ENCODE results near the gene SORBS1. TPM values are rescaled to one million over a fixed set of nuclear protein-coding genes. Genes with fewer than 3 reads are reported as not detected.
A peak's percentile ranks its signal among the peaks of the same experiment; 100 is the strongest.

Gene SORBS1
- total RNA-seq, 1 donor from 2014 or later = 16.1 TPM

DNA sequence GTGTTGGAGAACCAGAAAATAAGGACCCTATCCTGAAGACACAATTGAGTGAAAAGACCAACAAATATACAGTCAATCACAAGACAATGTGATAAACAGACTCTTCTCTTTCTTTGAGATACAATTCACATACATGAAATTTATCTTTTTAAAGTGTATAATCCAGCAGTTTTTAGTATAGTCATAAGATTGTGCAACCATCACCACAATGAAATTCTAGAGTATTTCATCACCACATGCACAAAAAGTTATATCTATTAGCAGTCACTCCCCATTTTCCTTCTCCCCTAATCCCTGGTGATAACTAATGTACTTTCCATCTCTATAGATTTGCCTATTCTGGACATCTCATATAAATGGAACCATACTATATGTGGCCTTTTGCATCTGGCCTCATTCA is 8.2 kb upstream of the SORBS1 start:
- Histone ChIP-seq H3K27me3 (no peaks in the 10 kb centered on the region), H3F3A (ENCODE audit: low read depth) (peaks cover 8% of the 10 kb centered on the region), H3K4me2 (no peak overlapping the region), H4K20me1 (ENCODE audit: low read depth) (no peaks in the 10 kb centered on the region), H3K9me3 (ENCODE audit: low read depth) (no peaks in the 10 kb centered on the region), H3K36me3 (no peaks in the 10 kb centered on the region), H3K79me2 (ENCODE audit: low read depth) (no peaks in the 10 kb centered on the region), H3K4me3 (no peak overlapping the region), H3K9ac (no peak overlapping the region), H3K27ac (no peak overlapping the region), H3K4me1 (peaks cover 16% of the 10 kb centered on the region), H2AFZ (replicated peaks) (no peak overlapping the region)
- Mint-ChIP-seq H3K36me3 (no peaks in the 10 kb centered on the region), H3K4me1 (peaks cover 27% of the 10 kb centered on the region), H3K27me3 (ENCODE audit: insufficient read depth, low read depth) (peaks cover 6% of the 10 kb centered on the region), H3K4me3 (no peak overlapping the region), H3K9me3 (no peaks in the 10 kb centered on the region), H3K27ac (no peak overlapping the region)
- TF ChIP-seq EZH2phosphoT487 (IDR thresholded peaks at IDR 0.05) = no peak
- TF ChIP-seq, protein P1, sequence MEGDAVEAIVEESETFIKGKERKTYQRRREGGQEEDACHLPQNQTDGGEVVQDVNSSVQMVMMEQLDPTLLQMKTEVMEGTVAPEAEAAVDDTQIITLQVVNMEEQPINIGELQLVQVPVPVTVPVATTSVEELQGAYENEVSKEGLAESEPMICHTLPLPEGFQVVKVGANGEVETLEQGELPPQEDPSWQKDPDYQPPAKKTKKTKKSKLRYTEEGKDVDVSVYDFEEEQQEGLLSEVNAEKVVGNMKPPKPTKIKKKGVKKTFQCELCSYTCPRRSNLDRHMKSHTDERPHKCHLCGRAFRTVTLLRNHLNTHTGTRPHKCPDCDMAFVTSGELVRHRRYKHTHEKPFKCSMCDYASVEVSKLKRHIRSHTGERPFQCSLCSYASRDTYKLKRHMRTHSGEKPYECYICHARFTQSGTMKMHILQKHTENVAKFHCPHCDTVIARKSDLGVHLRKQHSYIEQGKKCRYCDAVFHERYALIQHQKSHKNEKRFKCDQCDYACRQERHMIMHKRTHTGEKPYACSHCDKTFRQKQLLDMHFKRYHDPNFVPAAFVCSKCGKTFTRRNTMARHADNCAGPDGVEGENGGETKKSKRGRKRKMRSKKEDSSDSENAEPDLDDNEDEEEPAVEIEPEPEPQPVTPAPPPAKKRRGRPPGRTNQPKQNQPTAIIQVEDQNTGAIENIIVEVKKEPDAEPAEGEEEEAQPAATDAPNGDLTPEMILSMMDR (IDR thresholded peaks at IDR 0.05) = no peak
- TF ChIP-seq EZH2 (IDR thresholded peaks at IDR 0.05) = no peak
- DNase-seq (ENCODE audit: low spot score) = no peak

DNA sequence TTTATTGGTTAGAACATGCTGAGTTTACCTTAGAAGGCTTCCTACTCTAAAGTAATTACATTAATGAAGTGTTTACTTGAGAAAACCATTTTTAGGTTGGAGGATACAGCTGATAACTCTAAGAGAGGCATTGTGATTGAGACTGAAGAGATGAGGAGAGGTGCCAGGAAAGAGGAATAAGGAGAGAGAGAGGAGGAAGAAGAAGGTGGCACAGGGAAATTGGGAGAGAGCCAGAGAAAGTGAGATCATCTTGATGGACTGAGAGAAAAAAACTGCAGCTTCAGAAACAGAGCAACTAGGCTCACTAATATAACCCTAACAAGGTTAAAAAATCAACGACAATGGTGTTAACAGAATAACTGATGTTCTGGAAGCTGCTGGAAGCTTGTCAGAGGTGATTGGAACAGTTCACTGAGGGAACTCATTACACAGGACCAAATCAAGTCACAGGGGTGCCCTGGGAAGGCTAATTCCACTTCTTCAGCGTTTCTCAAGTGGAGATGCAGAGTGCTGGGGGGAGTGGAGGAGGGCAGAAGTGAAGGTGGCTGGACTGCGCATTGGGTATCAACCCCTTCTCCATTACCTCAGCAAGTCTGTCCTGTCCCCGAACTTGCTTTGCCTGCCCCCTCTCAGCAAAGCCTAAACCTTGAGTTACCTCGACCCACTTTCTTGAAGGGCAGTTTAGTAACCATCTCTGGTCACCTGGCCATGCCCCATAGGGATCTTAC is 6.9 kb upstream of the SORBS1 start:
- H3K4me3 Mint-ChIP-seq = no peak overlapping the region
- peaks cover 8% of the 10 kb centered on the region for H3F3A ChIP-seq (ENCODE audit: low read depth)
- H3K4me1 ChIP-seq = peaks cover 12% of the 10 kb centered on the region
- H3K27ac Mint-ChIP-seq = no peak overlapping the region
- no peaks in the 10 kb centered on the region for H3K36me3 ChIP-seq
- peaks cover 16% of the 10 kb centered on the region for H3K4me1 Mint-ChIP-seq
- DNase-seq (ENCODE audit: low spot score) = no peak
- no peak for TF ChIP-seq EZH2 (IDR thresholded peaks at IDR 0.05)
- TF ChIP-seq EZH2phosphoT487 (IDR thresholded peaks at IDR 0.05) = no peak
- TF ChIP-seq, protein P1 (IDR thresholded peaks at IDR 0.05) = no peak
- H2AFZ ChIP-seq (replicated peaks) = peak overlapping the region; percentile 50
- no peaks in the 10 kb centered on the region for H3K27me3 ChIP-seq
- H3K36me3 Mint-ChIP-seq = no peaks in the 10 kb centered on the region
- no peaks in the 10 kb centered on the region for H3K9me3 Mint-ChIP-seq
- no peak overlapping the region for H3K9ac ChIP-seq
- no peak overlapping the region for H3K27ac ChIP-seq
- no peak overlapping the region for H3K4me3 ChIP-seq
- H3K79me2 ChIP-seq (ENCODE audit: low read depth) = no peaks in the 10 kb centered on the region
- H3K9me3 ChIP-seq (ENCODE audit: low read depth) = no peaks in the 10 kb centered on the region
- peaks cover 6% of the 10 kb centered on the region for H3K27me3 Mint-ChIP-seq (ENCODE audit: insufficient read depth, low read depth)
- no peaks in the 10 kb centered on the region for H4K20me1 ChIP-seq (ENCODE audit: low read depth)
- H3K4me2 ChIP-seq = no peak overlapping the region

DNA sequence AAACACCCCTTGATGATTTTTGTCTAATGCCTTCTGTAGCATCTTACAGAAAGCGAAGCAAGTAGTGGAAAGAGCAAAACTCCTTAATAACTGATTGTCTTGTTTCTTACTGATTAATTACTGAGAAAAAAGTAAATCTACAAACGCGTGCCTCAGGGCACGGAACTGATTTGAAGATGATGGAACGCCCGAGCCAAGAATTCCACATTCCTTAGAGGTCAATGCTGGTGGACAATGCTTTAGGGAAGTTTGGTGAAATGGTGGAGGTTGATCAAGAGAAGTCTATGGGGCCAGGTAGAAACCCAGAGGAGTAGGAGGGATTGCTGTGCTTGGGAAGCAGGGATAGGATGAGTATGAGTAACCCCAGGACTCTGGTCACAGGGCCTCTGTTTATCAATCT is 5.0 kb upstream of the SORBS1 start:
- peaks cover 13% of the 10 kb centered on the region for H3F3A ChIP-seq (ENCODE audit: low read depth)

More for the DNA sequence above, 5.0 kb upstream of the SORBS1 start:
- Histone ChIP-seq H3K27me3 (no peaks in the 10 kb centered on the region), H2AFZ (replicated peaks) (no peak overlapping the region), H4K20me1 (ENCODE audit: low read depth) (no peaks in the 10 kb centered on the region), H3K4me3 (no peak overlapping the region), H3K79me2 (ENCODE audit: low read depth) (no peaks in the 10 kb centered on the region), H3K4me2 (no peak overlapping the region), H3K27ac (no peak overlapping the region), H3K9ac (no peak overlapping the region), H3K4me1 (no peaks in the 10 kb centered on the region), H3K9me3 (ENCODE audit: low read depth) (no peaks in the 10 kb centered on the region), H3K36me3 (no peaks in the 10 kb centered on the region)
- Mint-ChIP-seq H3K27me3 (ENCODE audit: insufficient read depth, low read depth) (peaks cover 14% of the 10 kb centered on the region), H3K27ac (no peak overlapping the region), H3K4me1 (peaks cover 9% of the 10 kb centered on the region), H3K4me3 (no peak overlapping the region), H3K9me3 (no peaks in the 10 kb centered on the region), H3K36me3 (no peaks in the 10 kb centered on the region)
- DNase-seq (ENCODE audit: low spot score) = no peak
- TF ChIP-seq, protein P1 (IDR thresholded peaks at IDR 0.05) = no peak
- TF ChIP-seq EZH2phosphoT487 (IDR thresholded peaks at IDR 0.05) = no peak
- no peak for TF ChIP-seq EZH2 (IDR thresholded peaks at IDR 0.05)

Data from neural progenitor cell (in vitro differentiated cells).